Tibial nerve (tissue), 4 donors: ENCODE results near the gene PTPRT.

Experiments
- EP300 ChIP-seq, 2 donors: sonication (generic); formaldehyde crosslinking; IDR thresholded peaks; one replicate each; pipeline ENCODE4 v1.6.1; 2017; ENCODE audit warnings: antibody characterized with exemption in 2 of 2, mild to moderate bottlenecking in 1 of 2
- POLR2A ChIP-seq, 2 donors: fragments of 450-650 bp; IDR thresholded peaks; one replicate each; pipeline ENCODE4 v1.6.1; 2017; ENCODE audit warnings: antibody characterized with exemption in 2 of 2, mild to moderate bottlenecking in 2 of 2, moderate library complexity in 2 of 2
- TF ChIP-seq, protein P1 (sequence below), 5 experiments: fragments of 200-600 bp in 3 of 5; fragments of 450-650 bp in 2 of 5; sonication (generic) in 3 of 5; IDR thresholded peaks; one replicate each; pipeline ENCODE4 v1.5.1; 2016 to 2019; ENCODE audit warnings: antibody characterized with exemption in 5 of 5, mild to moderate bottlenecking in 3 of 5, moderate library complexity in 2 of 5

DNA sequence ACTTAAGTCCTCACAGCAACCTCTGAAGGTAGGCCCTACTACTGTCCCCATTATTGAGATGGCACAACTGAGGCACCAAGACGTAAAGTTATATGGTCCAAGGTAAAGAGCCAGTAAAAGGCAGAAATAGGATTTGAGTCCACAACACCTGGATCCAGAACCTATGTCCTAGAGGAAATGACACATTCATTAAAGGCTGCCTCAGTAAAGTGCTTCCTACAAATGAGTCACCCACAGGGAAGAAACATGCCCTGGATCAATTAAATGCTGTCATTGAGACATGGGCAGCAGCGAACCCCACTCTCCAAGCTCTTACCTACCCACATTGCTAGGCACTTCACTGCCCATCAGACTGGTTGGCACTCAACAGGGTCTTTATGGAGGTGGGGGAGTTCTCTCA is 600.9 kb downstream of the PTPRT start:
- TF ChIP-seq, protein P1, sequence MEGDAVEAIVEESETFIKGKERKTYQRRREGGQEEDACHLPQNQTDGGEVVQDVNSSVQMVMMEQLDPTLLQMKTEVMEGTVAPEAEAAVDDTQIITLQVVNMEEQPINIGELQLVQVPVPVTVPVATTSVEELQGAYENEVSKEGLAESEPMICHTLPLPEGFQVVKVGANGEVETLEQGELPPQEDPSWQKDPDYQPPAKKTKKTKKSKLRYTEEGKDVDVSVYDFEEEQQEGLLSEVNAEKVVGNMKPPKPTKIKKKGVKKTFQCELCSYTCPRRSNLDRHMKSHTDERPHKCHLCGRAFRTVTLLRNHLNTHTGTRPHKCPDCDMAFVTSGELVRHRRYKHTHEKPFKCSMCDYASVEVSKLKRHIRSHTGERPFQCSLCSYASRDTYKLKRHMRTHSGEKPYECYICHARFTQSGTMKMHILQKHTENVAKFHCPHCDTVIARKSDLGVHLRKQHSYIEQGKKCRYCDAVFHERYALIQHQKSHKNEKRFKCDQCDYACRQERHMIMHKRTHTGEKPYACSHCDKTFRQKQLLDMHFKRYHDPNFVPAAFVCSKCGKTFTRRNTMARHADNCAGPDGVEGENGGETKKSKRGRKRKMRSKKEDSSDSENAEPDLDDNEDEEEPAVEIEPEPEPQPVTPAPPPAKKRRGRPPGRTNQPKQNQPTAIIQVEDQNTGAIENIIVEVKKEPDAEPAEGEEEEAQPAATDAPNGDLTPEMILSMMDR (IDR thresholded peaks at IDR 0.05), result no peak
- no peak for TF ChIP-seq EP300 (IDR thresholded peaks at IDR 0.05)
- no peak for TF ChIP-seq POLR2A (IDR thresholded peaks at IDR 0.05)
